Kidney glomerular epithelial cell (primary cell): Measurements from ENCODE around the gene POLD1.
A peak's percentile ranks its signal among the peaks of the same experiment; 100 is the strongest.
"Not testable (repeated sequence)": the region's sequence is repeated elsewhere in the genome, so short reads cannot be mapped to it uniquely, and the experiment has no call there.

Experiments
- DNase-seq: peaks from one replicate; lab custom pipeline; 2025; lab: John Stamatoyannopoulos, UW

The POLD1 gene

GRCh38 chr19:50383852-50384684 lies at the start of gene POLD1:
Gene POLD1, plus strand, starts transcription at chr19:50384347. Its CDS starts 14,505 bp downstream, at chr19:50398852.
- peak; percentile 97 for DNase-seq

- DNase-seq, result no peak
Measured at GRCh38 chr19:50334741-50335421, 49.3 kb upstream of the POLD1 start.

- DNase-seq, result not testable (repeated sequence)
Measured at GRCh38 chr19:50337031-50337430, 47.1 kb upstream of the POLD1 start.

- DNase-seq, result no peak
Measured at GRCh38 chr19:50340331-50340730, 43.8 kb upstream of the POLD1 start.

GRCh38 chr19:50341091-50341564 lies 43.0 kb upstream of the POLD1 start:
- no peak for DNase-seq

- no peak for DNase-seq
Measured at GRCh38 chr19:50344661-50345318, 39.4 kb upstream of the POLD1 start.

GRCh38 chr19:50347089-50347581 lies 37.0 kb upstream of the POLD1 start:
- peak; percentile 65 for DNase-seq

GRCh38 chr19:50349277-50350057 lies 34.7 kb upstream of the POLD1 start:
- peak; percentile 48 for DNase-seq

- no peak for DNase-seq
Measured at GRCh38 chr19:50352242-50352641, 31.9 kb upstream of the POLD1 start.

- DNase-seq, result not testable (repeated sequence)
Measured at GRCh38 chr19:50353487-50353880, 30.7 kb upstream of the POLD1 start.

- no peak for DNase-seq
Measured at GRCh38 chr19:50356691-50357177, 27.4 kb upstream of the POLD1 start.

- peak; percentile 42 for DNase-seq
Measured at GRCh38 chr19:50357178-50358100, 26.7 kb upstream of the POLD1 start.

- no peak for DNase-seq
Measured at GRCh38 chr19:50358483-50359327, 25.4 kb upstream of the POLD1 start.

GRCh38 chr19:50359328-50359818 lies 24.8 kb upstream of the POLD1 start:
- no peak for DNase-seq

- no peak for DNase-seq
Measured at GRCh38 chr19:50361290-50362029, 22.7 kb upstream of the POLD1 start.

- no peak for DNase-seq
Measured at GRCh38 chr19:50362030-50362412, 22.1 kb upstream of the POLD1 start.

- no peak for DNase-seq
Measured at GRCh38 chr19:50362656-50363424, 21.3 kb upstream of the POLD1 start.
